Kidney glomerular epithelial cell (primary cell): ENCODE measurements around the gene ESX1.
"Not testable (repeated sequence)": the region's sequence is repeated elsewhere in the genome, so short reads cannot be mapped to it uniquely, and the experiment has no call there.

Experiments used
- DNase-seq: peaks from one replicate; lab custom pipeline; 2025; lab: John Stamatoyannopoulos, UW

ESX1 gene

DNA sequence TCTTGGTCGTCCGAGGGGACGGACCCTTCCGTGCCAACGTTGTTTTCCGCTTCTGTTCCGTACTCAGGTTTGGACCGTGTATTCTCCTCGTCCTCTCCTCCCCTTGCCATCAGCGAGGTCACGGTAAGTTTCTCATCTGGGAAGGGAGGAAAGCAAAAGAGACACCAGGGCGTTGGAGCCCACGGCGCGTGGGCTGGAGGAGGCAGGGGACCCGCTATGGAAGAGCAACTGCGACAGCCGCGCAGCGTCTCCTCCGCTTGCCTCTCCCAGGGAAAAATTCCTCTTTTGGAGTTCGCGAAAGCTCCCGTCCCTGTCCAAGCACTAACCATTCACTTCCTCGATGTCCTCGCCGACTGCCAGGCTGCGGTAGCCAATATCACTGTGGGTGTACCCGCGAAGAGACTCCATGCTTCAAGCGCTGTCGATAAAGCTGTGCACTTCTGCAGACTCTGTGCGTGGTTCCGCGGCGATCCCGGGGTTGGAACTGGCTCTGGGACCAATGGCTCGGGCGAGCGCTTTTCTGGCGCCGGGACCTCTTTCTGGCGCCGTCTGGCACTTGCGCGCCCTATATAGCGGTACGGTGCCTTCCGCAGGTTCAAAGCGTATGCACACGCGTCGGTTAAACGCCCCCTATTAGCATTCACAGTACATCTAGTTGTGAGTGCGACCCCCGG, at the start of gene ESX1:
Gene ESX1 (minus strand): TSS at position 492 of the 674 bp plus-strand sequence. CDS start 84 bp downstream, at position 408.
- DNase-seq: no peak

DNA sequence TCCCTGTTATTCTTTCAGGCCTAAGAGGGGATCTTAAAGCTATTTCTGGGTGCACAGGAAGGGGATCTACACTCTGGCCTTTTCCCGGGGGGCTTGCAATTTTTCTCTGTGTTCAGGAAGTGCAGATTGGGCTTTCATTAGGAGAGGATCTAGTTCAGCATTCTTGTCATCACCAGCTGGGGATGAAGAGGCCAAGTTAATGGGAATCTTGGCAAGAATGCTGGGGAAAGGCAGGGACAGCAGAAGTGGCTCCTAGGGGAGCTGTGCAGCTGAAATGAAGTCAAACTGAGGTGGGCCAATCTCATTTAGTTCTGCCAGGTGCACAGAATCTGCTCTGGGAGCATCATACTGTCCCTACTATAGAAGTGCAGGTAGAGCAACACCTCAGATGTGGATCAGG, 40.9 kb upstream of the ESX1 start:
- DNase-seq: no peak

GRCh38 chrX:104288961-104289360, 34.2 kb upstream of the ESX1 start:
- DNase-seq: no peak

GRCh38 chrX:104288269-104288668, 33.5 kb upstream of the ESX1 start:
- no peak for DNase-seq

GRCh38 chrX:104285201-104285600, 30.5 kb upstream of the ESX1 start:
- no peak for DNase-seq

- peak; percentile 91 for DNase-seq
Measured at GRCh38 chrX:104284507-104284906, 29.8 kb upstream of the ESX1 start.

DNA sequence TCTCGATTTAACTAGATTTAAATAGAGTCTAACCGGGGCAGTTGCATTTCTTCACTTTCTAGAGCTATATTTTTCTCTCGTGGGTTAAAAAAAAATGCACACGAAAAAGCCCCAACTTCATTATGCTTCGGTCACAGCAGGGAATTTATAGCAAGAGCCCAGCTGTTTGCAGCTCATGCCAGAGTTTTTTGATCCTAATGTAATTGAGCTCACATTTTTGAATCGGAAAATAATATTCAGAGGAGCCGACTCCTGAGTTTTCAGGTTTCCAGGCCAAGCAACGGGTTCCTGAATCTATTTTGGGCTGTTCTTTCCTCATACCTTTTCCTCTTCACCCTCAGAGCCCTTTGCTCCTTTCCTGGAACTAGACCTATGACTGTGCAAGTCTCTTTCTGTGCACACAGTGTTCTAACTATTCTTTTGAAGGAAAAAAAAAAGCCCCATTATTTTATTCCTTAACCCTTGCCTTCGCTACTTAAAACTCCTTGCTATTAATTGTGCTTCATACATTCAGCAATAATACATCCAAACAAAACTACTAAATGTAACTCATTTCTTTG, 27.5 kb upstream of the ESX1 start:
- DNase-seq: no peak

- DNase-seq: no peak
Measured at GRCh38 chrX:104281564-104281963, 26.8 kb upstream of the ESX1 start.

DNA sequence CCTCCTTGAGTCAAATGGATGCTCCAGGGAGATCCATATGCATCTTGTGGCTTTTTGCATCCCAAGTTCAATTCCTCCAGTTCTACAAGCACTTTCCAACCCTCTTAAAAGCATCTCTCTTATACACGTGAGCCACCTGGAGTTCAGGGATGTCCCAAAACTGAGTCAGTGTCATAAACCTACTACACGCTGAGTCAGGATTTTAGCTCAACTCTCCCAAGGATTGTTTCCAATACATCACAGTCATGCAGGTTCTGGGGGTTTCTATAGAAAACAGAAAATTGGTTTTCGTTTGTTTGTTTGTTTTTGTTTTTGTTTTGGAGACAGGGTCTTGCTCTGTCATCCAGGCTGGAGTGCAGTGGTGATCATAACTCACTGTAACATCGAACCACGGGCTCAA, 25.9 kb upstream of the ESX1 start:
- no peak for DNase-seq

GRCh38 chrX:104270916-104271512, 16.3 kb upstream of the ESX1 start:
- DNase-seq: peak; percentile 20

- no peak for DNase-seq
Measured at GRCh38 chrX:104270212-104270611, 15.5 kb upstream of the ESX1 start.

- no peak for DNase-seq
Measured at GRCh38 chrX:104255465-104255864, 732 bp upstream of the ESX1 start.

DNA sequence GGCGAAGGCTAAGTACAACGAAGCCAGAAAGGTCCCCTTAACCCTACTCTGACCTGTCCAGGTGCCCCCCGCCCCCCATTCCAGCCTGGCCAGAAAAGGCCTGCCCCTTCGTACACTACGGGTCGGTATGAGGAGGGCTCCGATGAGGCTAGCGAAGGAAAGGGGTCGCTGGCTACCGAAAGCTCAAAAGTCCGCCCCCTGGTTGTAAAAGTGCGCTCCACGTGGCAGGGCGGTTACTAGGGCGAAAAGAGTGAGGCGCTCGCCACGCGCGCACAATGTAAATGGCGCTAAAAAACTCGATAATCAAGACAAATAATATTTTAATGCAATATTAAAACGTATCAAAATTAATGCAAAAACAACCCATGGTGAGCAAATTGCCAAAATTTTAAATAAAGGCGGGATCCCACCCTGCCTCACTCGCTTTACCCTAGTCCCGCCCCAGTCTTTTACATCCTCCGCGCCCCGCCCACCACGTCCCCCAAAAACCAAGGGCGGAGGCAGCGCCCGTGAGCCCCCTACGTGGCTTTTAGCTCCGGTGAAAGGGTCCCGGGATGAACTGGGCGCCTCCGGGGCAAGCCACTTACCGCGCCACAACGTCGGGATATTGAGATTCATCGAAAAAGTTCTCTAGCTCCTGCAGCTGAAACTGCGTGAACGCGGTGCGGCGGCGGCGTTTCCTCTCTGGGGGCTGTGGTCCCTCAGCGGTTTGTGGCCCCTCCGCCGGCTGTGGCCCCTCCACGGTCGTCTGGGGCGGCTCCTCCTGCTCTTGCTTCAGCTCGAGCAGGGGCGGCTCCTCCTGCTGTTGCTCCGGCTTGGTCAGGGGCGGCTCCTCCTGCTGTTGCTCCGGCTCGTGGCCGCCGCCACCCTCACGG, 929 bp downstream of the ESX1 start:
- DNase-seq: no peak

- no peak for DNase-seq
Measured at GRCh38 chrX:104250470-104250869, 4.3 kb downstream of the ESX1 start.

GRCh38 chrX:104230060-104230459, 24.7 kb downstream of the ESX1 start:
- not testable (repeated sequence) for DNase-seq

GRCh38 chrX:104211187-104211586, 43.5 kb downstream of the ESX1 start:
- DNase-seq: no peak

DNA sequence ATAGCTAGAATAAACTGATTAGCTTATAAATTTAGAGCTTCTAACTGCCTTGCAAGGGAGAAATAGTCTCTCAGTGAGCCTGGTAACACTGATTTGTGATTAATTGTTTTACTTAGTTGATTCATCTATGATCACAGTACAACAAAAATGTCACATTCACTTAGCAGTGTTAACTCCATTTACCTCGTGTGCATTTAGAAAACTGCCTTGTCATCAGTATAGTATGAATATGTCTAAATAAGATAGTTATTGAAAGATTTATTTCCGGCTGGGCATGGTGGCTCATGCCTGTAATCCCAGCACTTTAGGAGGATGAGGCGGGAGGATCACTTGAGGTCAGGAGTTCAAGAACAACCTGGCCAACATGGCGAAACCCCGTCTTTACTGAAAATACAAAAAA, 49.2 kb downstream of the ESX1 start:
- no peak for DNase-seq
